ENCODE measurements around the gene VGLL3. TPM values are rescaled to one million over a fixed set of nuclear protein-coding genes. Genes with fewer than 3 reads are reported as not detected.

VGLL3 gene
- total RNA-seq, 1 donor from 2014 or later = 177 TPM

DNA sequence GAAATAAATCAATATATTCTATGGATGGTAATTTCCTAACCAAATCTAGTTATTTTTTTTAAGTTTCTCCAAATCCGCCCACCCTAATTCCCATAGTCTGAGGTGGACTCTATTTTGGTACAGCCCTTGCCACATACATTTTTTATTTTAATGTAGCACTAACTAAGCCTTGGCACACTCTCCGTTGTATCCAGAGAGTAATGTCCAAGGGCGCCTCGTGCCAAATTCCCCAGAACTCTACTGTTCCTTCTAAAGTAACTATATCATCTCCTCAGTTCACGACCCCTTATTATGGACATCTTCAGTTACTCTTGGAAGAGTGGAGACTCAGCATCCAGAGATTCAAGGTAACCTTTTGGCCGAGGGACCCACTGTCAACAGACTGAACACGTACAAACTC, 1.3 kb downstream of the VGLL3 start:
- no peak for DNase-seq (ENCODE audit: low spot score)
- peaks cover 69% of the 10 kb centered on the region for H3K4me1 Mint-ChIP-seq (ENCODE audit: low read depth)
- H3K27ac Mint-ChIP-seq (ENCODE audit: unreplicated experiment) = peak overlapping the region; percentile 98
- peak overlapping the region; percentile 86 for H3K4me3 Mint-ChIP-seq (ENCODE audit: unreplicated experiment)
- H3K9me3 Mint-ChIP-seq (ENCODE audit: low read depth) = no peaks in the 10 kb centered on the region
- TF ChIP-seq, protein P1, sequence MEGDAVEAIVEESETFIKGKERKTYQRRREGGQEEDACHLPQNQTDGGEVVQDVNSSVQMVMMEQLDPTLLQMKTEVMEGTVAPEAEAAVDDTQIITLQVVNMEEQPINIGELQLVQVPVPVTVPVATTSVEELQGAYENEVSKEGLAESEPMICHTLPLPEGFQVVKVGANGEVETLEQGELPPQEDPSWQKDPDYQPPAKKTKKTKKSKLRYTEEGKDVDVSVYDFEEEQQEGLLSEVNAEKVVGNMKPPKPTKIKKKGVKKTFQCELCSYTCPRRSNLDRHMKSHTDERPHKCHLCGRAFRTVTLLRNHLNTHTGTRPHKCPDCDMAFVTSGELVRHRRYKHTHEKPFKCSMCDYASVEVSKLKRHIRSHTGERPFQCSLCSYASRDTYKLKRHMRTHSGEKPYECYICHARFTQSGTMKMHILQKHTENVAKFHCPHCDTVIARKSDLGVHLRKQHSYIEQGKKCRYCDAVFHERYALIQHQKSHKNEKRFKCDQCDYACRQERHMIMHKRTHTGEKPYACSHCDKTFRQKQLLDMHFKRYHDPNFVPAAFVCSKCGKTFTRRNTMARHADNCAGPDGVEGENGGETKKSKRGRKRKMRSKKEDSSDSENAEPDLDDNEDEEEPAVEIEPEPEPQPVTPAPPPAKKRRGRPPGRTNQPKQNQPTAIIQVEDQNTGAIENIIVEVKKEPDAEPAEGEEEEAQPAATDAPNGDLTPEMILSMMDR (IDR thresholded peaks at IDR 0.05) = no peak
- H3K27me3 Mint-ChIP-seq (ENCODE audit: low read depth) = no peaks in the 10 kb centered on the region
- peaks cover 13% of the 10 kb centered on the region for H3K36me3 Mint-ChIP-seq (ENCODE audit: low read depth)

GRCh38 chr3:86989006-86989405, 1.9 kb downstream of the VGLL3 start:
- H3K27me3 Mint-ChIP-seq (ENCODE audit: low read depth) = no peaks in the 10 kb centered on the region
- H3K9me3 Mint-ChIP-seq (ENCODE audit: low read depth) = no peaks in the 10 kb centered on the region
- peak overlapping the region; percentile 98 for H3K27ac Mint-ChIP-seq (ENCODE audit: unreplicated experiment)
- H3K4me1 Mint-ChIP-seq (ENCODE audit: low read depth) = peaks cover 69% of the 10 kb centered on the region
- TF ChIP-seq, protein P1 (IDR thresholded peaks at IDR 0.05) = no peak
- peak overlapping the region; percentile 86 for H3K4me3 Mint-ChIP-seq (ENCODE audit: unreplicated experiment)
- no peak for DNase-seq (ENCODE audit: low spot score)
- peaks cover 13% of the 10 kb centered on the region for H3K36me3 Mint-ChIP-seq (ENCODE audit: low read depth)

DNA sequence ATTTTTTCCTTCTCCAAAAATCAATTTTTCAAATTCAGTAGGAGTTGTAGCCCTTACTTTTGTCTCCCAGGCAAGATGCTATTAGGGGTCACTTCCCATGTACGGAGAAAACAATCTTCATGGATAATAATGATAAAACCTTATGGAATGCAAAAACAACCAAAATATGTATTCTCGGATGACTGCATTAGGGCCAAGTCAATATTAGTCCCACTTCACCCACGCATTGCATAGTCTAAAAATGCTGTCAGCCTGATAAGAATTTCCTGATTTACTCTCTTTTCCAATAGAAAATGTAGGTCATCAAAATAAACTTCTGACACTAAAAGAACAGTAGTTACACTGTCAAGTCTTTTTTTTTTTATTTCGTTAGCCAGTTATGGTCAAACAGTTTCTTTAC, 2.7 kb downstream of the VGLL3 start:
- no peaks in the 10 kb centered on the region for H3K9me3 Mint-ChIP-seq (ENCODE audit: low read depth)
- peaks cover 13% of the 10 kb centered on the region for H3K36me3 Mint-ChIP-seq (ENCODE audit: low read depth)
- peak overlapping the region; percentile 86 for H3K4me3 Mint-ChIP-seq (ENCODE audit: unreplicated experiment)
- no peak for DNase-seq (ENCODE audit: low spot score)
- peak overlapping the region; percentile 98 for H3K27ac Mint-ChIP-seq (ENCODE audit: unreplicated experiment)
- no peaks in the 10 kb centered on the region for H3K27me3 Mint-ChIP-seq (ENCODE audit: low read depth)
- TF ChIP-seq, protein P1 (IDR thresholded peaks at IDR 0.05) = no peak
- peaks cover 69% of the 10 kb centered on the region for H3K4me1 Mint-ChIP-seq (ENCODE audit: low read depth)

DNA sequence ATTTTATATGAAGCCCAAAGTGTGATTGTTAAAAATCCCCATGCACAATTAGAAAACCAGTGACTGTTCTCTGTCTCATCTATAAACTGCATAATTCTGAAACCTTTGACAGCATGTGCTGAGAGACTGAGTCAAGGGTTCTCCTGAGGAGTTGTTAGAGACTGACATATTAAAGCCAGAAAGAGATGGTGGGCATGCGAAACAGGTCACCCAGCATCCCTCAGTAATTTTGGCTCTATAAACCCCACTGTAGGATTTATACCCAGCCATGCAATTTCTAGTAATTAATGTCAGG, 3.6 kb downstream of the VGLL3 start:
- Mint-ChIP-seq H3K4me1 (ENCODE audit: low read depth) (peaks cover 73% of the 10 kb centered on the region), H3K27ac (ENCODE audit: unreplicated experiment) (peak overlapping the region; percentile 88), H3K9me3 (ENCODE audit: low read depth) (no peaks in the 10 kb centered on the region), H3K4me3 (ENCODE audit: unreplicated experiment) (peak overlapping the region; percentile 86), H3K36me3 (ENCODE audit: low read depth) (peaks cover 13% of the 10 kb centered on the region), H3K27me3 (ENCODE audit: low read depth) (no peaks in the 10 kb centered on the region)
- no peak for DNase-seq (ENCODE audit: low spot score)
- TF ChIP-seq, protein P1 (IDR thresholded peaks at IDR 0.05) = no peak

GRCh38 chr3:86986671-86987420, 4.1 kb downstream of the VGLL3 start:
- Mint-ChIP-seq H3K36me3 (ENCODE audit: low read depth) (peaks cover 13% of the 10 kb centered on the region), H3K9me3 (ENCODE audit: low read depth) (no peaks in the 10 kb centered on the region), H3K4me3 (ENCODE audit: unreplicated experiment) (peak overlapping the region; percentile 86), H3K27me3 (ENCODE audit: low read depth) (no peaks in the 10 kb centered on the region), H3K4me1 (ENCODE audit: low read depth) (peaks cover 73% of the 10 kb centered on the region), H3K27ac (ENCODE audit: unreplicated experiment) (peak overlapping the region; percentile 88)
- DNase-seq (ENCODE audit: low spot score) = no peak
- TF ChIP-seq, protein P1 (IDR thresholded peaks at IDR 0.05) = no peak

Measured in chondrocyte (in vitro differentiated cells).